HG02623 (cell line): ENCODE results near the gene EPB41L5.
"Not testable (repeated sequence)": the region's sequence is repeated elsewhere in the genome, so short reads cannot be mapped to it uniquely, and the experiment has no call there.

Experiments
- ATAC-seq: cut with Tn5 transposase; IDR thresholded peaks from one replicate; pipeline ENCODE4 v1.9.1; 2021; ENCODE audit warnings: moderate library complexity; ENCODE audit not compliant: unreplicated experiment

EPB41L5 gene

GRCh38 chr2:120192280-120192679 lies 179.4 kb downstream of the EPB41L5 start:
- no peak for ATAC-seq

DNA sequence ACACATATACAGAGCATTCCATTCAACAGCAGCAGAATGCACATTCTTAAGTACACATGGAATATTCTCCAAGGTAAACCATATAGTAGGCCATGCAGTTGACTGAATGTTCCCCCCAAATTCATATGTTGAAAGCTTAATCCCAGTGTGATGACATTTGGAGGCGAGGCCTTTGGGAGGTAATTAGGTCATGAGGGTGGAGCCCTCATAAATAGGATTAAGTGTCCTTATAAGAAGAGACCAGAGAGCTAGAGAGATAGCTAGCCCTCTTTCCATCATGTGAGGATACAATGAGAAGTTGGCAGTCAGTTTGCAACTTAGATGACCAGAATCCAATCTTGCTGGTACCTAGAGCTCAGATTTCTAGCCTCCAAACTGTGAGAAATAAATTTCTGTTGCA lies 182.7 kb downstream of the EPB41L5 start:
- ATAC-seq, result no peak

DNA sequence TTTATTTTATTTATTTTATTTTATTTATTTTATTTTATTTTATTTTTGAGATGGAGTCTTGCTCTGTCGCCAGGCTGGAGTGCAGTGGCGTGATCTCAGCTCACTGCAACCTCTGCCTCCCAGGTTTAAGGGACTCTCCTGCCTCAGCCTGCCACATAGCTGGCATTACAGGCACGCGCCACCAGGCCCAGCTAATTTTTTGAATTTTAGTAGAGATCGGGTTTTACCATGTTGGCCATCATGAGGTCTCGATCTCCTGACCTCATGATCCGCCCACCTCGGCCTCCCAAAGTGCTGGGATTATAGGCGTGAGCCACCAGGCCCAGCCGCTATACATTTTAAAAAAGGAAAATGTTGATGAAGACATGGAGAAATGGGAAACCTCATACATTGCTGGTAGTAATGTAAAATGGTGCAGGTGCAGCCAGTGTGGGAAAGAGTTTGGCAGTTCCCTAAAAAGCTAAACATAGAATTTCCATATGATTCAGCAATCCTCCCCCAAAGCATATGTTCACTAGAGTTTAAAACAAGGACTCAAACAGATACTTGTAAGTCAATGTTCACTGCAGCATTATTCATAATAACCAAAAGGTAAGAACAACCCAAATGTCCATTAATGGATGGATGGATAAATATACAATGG lies 187.1 kb downstream of the EPB41L5 start:
- not testable (repeated sequence) for ATAC-seq

DNA sequence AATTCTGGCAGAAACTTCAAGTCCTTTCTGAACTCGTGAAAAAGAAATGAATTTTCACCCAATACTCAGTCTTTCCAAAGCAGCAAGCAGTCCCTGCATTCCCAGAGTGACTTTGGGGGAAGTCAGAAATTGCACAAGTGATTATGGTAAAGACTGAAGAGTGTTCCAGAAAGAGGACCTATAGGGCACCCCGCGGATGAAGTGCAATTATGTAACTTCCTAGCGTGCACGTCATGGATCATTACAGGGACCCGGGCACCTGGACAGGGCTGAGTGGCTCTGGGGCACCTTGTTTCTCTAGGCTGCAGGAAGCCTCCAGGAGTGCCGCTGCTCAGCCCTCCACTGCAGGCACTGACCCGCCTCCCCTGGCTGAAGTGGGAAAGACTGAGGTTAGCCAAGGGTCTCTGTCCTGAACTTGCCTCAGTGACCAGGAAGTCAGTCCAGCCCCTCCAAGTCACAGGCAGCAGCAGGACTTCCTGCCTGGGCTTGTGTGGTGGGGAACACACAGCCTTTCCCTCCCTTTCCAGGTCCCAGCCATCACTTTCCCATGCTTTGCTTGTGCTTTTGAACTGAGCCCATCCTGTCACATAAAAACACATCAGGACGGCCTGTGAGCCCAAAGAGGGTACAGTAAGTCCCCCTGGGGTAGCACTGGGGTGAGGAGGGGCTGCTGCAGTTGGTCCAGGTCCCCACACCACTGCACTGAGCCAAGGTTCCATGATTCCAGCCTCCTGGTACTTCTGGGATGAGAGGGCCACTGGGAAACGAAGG lies 190.6 kb downstream of the EPB41L5 start:
- ATAC-seq, result no peak

GRCh38 chr2:120204022-120204405 lies 191.1 kb downstream of the EPB41L5 start:
- ATAC-seq, result no peak

GRCh38 chr2:120204417-120204816 lies 191.5 kb downstream of the EPB41L5 start:
- ATAC-seq, result no peak

GRCh38 chr2:120204945-120205670 lies 192.2 kb downstream of the EPB41L5 start:
- ATAC-seq, result no peak

DNA sequence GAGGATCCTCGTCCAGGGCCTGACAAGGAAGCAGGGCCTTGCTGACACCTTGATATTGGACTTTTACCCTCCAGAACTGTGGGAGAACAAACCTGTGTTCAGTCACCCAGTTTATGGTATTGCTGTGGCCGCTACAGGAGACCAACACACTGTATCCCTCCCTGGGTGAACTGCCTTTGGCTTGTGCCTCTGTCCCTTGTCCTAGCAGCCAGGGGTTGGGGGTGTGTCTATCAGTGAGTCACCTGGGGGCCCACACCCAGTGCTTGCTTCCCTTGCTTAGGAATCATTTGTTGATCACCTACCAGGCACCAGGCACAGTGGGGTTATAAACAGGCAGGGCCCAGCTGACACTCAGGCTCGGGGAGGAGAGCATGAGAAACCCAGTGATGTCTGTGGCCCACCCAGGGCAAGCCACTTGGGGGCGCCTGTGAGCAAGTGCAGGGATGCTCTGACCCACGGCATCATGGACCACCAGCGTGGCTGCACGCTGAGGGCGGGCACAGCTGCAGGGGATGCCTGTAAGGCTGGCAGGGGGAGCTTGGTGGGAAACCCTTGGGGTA lies 193.2 kb downstream of the EPB41L5 start:
- no peak for ATAC-seq

DNA sequence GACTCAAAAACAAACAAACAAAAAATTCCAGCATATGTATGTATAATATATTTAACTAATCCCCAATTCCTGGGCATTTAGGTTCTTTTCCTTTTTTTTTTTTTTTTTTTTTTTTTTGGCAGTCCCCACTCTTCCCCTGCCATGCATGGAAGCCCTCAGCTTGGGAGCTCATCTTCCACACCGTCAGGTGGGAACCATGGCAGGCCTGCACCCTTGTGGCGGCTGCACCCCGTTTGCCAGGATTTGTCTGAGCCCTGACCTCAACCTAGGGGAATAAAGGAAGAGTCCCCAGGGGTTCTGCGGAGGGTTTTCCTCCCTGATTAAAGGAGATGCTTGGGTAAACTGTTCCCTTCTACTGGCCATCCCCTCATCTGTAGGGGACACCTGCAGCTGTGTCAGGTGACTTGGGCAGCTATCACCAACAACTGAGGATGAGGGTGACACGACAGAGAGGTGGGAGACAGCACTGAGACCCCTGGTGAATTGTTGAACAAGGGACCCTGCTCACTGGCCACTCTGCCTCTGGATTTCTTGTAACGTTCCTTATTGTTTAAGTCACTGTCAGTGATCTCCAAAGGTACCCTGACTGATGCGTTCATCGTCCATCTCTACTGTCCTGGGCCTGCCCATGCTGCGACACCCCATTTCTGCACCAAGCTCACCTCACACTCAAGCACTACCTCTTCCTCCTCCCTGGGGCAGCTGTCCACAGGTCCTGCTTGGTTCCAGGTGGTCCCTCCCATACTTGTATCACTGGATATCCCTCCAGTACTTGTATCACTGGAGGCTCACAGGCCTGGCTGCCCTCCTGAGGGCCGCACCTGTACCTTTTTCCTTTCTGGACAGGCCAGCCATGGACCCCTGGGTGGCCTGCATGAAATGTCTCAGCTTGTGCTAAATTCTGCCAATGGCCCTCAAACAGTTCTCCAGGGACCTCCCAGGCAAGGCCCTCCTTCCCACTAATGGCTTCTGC lies 195.8 kb downstream of the EPB41L5 start:
- no peak for ATAC-seq

DNA sequence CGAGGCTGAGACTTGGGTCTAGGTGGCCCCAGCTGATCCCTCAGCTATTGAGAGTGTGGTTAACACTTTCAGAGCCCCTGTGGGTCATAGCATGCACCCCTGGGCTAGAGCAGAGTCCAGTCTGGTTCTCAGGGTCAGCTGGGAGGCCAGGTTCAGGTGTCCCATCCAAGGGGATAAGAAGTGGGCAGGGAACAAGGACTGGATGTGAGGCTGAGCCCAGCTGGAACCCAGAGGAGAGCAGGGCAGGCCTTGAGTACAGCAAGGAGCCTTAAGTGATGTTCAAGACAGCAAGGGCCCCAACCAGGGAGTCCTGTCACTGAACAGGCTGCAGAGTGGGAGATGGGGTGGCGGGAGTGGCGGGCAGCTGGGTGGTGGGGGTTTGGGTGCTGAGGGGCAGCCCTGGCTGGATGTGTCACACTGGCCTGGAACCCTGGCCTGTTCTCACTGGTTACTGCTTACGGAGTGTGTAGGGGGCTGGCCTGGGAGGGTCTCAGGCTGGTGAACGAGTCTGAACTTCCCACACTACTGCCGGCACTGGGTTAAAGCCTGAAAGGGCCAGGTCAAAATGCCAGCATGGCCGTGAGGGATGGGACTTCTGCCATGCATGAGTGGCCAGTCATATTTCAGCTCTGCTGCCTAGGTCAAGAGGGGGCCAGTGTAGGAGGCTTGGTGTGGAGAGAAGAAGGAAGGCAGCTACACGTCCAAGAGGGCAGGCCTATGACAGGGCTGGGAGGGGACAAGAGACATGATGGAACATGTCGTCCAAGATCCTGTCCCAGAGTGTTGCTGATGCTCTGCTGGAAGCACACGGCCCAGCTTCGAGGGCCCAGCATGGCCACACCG lies 196.8 kb downstream of the EPB41L5 start:
- no peak for ATAC-seq

GRCh38 chr2:120210270-120210693 lies 197.4 kb downstream of the EPB41L5 start:
- no peak for ATAC-seq

DNA sequence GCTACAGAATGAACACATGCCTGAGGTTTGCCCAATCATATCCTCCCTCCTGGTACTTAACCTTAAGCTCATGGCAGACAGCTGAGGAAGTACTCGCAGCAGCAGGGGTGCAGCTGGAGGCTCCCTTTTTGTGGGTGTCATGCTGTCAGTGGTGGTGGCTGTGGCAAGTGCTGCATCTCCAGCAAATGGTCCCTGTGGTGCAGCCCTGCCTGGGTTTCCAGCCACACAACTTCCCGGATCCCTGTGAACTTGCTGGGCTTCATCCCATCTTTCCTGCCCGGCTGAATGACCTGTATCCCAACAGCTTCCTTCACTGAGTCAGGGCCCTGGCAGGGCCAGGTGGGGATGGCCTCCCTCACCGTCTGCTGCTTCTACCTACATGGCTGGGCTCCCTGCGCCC lies 205.3 kb downstream of the EPB41L5 start:
- no peak for ATAC-seq

DNA sequence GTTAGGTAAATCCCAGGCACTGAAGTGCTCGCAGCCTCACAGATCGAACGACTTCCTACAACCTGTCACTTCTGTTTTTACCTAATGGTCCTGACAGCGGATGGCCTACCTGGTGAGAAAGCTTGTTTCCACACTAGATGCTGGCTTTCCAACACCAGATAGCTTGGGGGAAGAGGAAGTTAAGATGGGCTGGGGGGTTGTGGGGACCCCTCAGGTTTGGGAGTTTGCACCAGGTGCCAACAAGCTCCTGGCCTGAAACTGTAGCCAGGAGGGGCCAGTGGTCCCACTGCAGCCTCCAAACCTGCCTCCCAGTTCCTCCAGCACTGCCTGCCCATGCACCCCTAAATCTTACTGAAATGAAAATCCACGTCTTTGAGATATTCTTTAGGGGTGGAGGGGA lies 206.4 kb downstream of the EPB41L5 start:
- ATAC-seq, result no peak

- no peak for ATAC-seq
These were observed 206.9 kb downstream of the EPB41L5 start for GRCh38 chr2:120219766-120220165.

- no peak for ATAC-seq
These were observed 207.9 kb downstream of the EPB41L5 start for GRCh38 chr2:120220756-120221155.

DNA sequence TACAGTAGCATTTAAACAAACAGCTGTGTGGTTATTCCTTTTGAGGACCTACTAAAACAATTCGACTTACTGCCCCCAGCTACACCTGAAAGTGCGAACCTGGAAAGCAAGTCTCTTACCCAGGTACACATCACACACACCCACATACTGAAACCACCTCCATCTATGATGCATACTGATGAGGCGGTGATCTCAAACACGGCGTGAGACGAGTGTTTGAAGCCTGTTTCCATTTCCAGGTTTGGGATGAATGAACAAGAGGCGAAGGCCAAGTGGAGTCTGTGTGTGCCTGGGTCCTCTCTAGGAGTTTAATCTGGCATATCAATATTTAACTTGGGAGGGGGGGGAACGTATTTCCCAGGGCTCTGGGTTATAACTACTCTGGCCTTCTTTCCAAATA lies 208.7 kb downstream of the EPB41L5 start:
- no peak for ATAC-seq

GRCh38 chr2:120222186-120223033 lies 209.5 kb downstream of the EPB41L5 start:
- no peak for ATAC-seq

DNA sequence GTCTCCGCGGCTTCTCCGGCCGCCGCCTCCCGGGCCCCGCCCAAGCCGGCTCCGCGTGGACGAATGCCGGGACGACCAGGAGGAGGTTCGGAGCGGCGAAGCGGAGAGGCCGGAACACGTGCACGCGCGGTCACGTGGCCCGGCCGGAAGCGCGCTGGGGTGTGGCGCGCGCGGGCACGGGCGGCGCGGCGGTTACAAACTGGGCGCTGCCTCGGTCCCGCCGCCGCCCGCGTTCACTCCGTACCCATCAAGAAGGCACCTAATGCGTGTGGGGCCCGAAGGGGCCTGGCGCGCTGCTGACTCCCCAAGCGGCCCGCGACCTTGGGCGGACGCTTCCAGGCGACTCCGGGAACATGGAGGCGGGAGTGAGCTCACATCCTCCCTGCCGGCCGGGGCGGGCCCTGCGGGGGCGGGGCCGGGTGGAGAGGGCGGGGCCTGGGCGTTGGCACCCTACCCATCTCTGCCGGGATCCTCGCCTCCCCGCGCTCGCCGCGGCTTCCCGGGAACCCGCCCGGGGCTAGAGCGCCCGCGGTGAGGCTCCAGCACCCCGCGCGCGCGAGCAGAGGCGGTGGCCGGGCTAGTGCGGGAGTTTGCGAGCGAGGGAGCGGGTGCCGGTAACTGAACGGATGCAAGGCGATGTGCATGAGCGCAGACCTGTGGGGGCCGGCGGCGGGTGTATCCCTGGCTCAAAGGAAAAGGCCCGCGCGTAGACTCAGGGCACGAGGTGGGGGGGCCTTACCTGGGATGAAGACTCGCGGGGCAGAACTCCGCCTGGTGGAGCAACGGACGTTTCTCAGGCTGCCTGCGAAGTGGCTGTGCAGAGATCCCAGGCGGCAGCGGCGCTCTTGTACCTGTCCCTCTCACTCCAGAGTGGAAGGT lies 210.4 kb downstream of the EPB41L5 start, which contains the start of gene TMEM185B:
TSS of gene TMEM185B (minus strand) at position 367 of the 879 bp plus-strand sequence. CDS start 424 bp downstream, outside the sequence.
- ATAC-seq, result peak; percentile 86
